Mesenchymal stem cell (in vitro differentiated cells and primary cell): ENCODE measurements around the gene CYP27B1.

Source experiments
- DNase-seq: peaks from one replicate; pipeline ENCODE4 v3.0.0-alpha.2; 2013
- H2AFZ ChIP-seq: one replicate; pipeline ENCODE4 v1.6.1; 2013; ENCODE audit warnings: low read depth, mild to moderate bottlenecking, control low read depth, inconsistent platforms, low read length, moderate library complexity
- H2AK5ac ChIP-seq: 2 replicates; pipeline ENCODE4 v1.6.1; 2013; ENCODE audit warnings: low read length, moderate library complexity, mild to moderate bottlenecking, inconsistent platforms; ENCODE audit not compliant: severe bottlenecking
- H2BK120ac ChIP-seq: one replicate; pipeline ENCODE4 v1.6.1; 2013; ENCODE audit warnings: low read depth, mild to moderate bottlenecking, inconsistent platforms, low read length, moderate library complexity
- H2BK12ac ChIP-seq, 2 experiments: one replicate each; pipeline ENCODE4 v1.6.1; 2013; ENCODE audit warnings: inconsistent platforms in 2 of 2, low read length in 2 of 2, mild to moderate bottlenecking in 2 of 2, moderate library complexity in 2 of 2, control low read depth in 1 of 2
- H2BK15ac ChIP-seq: one replicate; pipeline ENCODE4 v1.6.1; 2013; ENCODE audit warnings: mild to moderate bottlenecking, low read depth, inconsistent platforms; ENCODE audit not compliant: poor library complexity, severe bottlenecking
- H2BK5ac ChIP-seq: 2 replicates; pipeline ENCODE4 v1.6.1; 2013; ENCODE audit warnings: low read depth, mild to moderate bottlenecking, low read length, control low read depth, inconsistent platforms; ENCODE audit not compliant: poor library complexity, severe bottlenecking
- H3K14ac ChIP-seq, 2 experiments: one replicate each; pipeline ENCODE4 v1.6.1; 2013; ENCODE audit warnings: inconsistent platforms in 2 of 2, low read length in 2 of 2, control low read depth in 1 of 2, mild to moderate bottlenecking in 1 of 2, moderate library complexity in 1 of 2
- H3K18ac ChIP-seq, 2 experiments: one replicate each; pipeline ENCODE4 v1.6.1; 2013; ENCODE audit warnings: inconsistent platforms in 2 of 2, low read length in 2 of 2, control low read depth in 1 of 2, low read depth in 1 of 2, mild to moderate bottlenecking in 1 of 2
- H3K23ac ChIP-seq, 2 experiments: one replicate each; pipeline ENCODE4 v1.6.1; 2013; ENCODE audit warnings: inconsistent platforms in 2 of 2, low read length in 2 of 2, mild to moderate bottlenecking in 2 of 2, moderate library complexity in 2 of 2, control low read depth in 1 of 2
- H3K27ac ChIP-seq: 2 replicates; pipeline ENCODE4 v1.5.1; 2013; ENCODE audit warnings: mild to moderate bottlenecking, moderate library complexity, low read length, control low read depth, inconsistent platforms; ENCODE audit not compliant: poor library complexity, severe bottlenecking
- H3K27me3 ChIP-seq, 2 experiments: 2 replicates each; pipeline versions ENCODE4 v1.6.1 to v1.7.0; 2013; ENCODE audit warnings: low read length in 2 of 2, mild to moderate bottlenecking in 2 of 2, moderate library complexity in 2 of 2, control low read depth in 1 of 2, inconsistent platforms in 1 of 2; ENCODE audit not compliant: control insufficient read depth in 1 of 2, insufficient read depth in 1 of 2
- H3K36me3 ChIP-seq, 2 experiments: 2 replicates each; pipeline versions ENCODE4 v1.6.1 to v1.7.0; 2013; ENCODE audit warnings: low read length in 2 of 2, control low read depth in 1 of 2, inconsistent platforms in 1 of 2, low read depth in 1 of 2, mild to moderate bottlenecking in 1 of 2; ENCODE audit not compliant: insufficient read depth in 2 of 2, control insufficient read depth in 1 of 2
- H3K4ac ChIP-seq, 2 experiments: one replicate each; pipeline ENCODE4 v1.6.1; 2013; ENCODE audit warnings: inconsistent platforms in 2 of 2, low read length in 2 of 2, mild to moderate bottlenecking in 2 of 2, moderate library complexity in 2 of 2, control low read depth in 1 of 2, low read depth in 1 of 2
- H3K4me1 ChIP-seq: 2 replicates; pipeline ENCODE4 v1.6.1; 2013; ENCODE audit warnings: low read depth, low read length, control low read depth; ENCODE audit not compliant: control insufficient read depth, insufficient read depth
- H3K4me2 ChIP-seq: 2 replicates; pipeline ENCODE4 v1.6.1; 2013; ENCODE audit warnings: low read length, mild to moderate bottlenecking, inconsistent platforms; ENCODE audit not compliant: poor library complexity, severe bottlenecking
- H3K4me3 ChIP-seq, 2 experiments: 2 replicates each; pipeline versions ENCODE4 v1.5.1 to v1.7.0; 2013; ENCODE audit warnings: low read length in 2 of 2, mild to moderate bottlenecking in 2 of 2, control low read depth in 1 of 2, low read depth in 1 of 2; ENCODE audit not compliant: insufficient read depth in 1 of 2
- H3K79me1 ChIP-seq: replicated peaks from 2 replicates; pipeline ENCODE4 v1.6.1; 2013; ENCODE audit warnings: mild to moderate bottlenecking, control low read depth, low read length, inconsistent platforms; ENCODE audit not compliant: poor library complexity, severe bottlenecking
- H3K9ac ChIP-seq: 2 replicates; pipeline ENCODE4 v1.7.0; 2013; ENCODE audit warnings: mild to moderate bottlenecking, low read length, moderate library complexity
- H3K9me3 ChIP-seq: 2 replicates; pipeline ENCODE4 v1.7.0; 2013; ENCODE audit warnings: mild to moderate bottlenecking, low read length; ENCODE audit not compliant: control insufficient read depth
- H4K8ac ChIP-seq: one replicate; pipeline ENCODE4 v1.6.1; 2013; ENCODE audit warnings: inconsistent platforms, mild to moderate bottlenecking, low read length, moderate library complexity
- H4K91ac ChIP-seq: one replicate; pipeline ENCODE4 v1.6.1; 2013; ENCODE audit warnings: mild to moderate bottlenecking, low read length, inconsistent platforms
- WGBS: methylation state at CpG from one replicate; pipeline ENCODE4 v1.1.7; 2013; ENCODE audit warnings: mixed read lengths; 5-methylcytosine and 5-hydroxymethylcytosine counted together

Gene CYP27B1

GRCh38 chr12:57781244-57781643 lies 14.4 kb upstream of the CYP27B1 start:
- Histone ChIP-seq H3K36me3 (peaks cover 10 to 45% of the 10 kb centered on the region in 2 experiments), H3K14ac (no peak overlapping the region), H3K9me3 (no peaks in the 10 kb centered on the region), H2BK15ac (no peak overlapping the region), H3K79me1 (peaks cover 20% of the 10 kb centered on the region), H3K4me3 (no peak overlapping the region), H3K27ac (no peak overlapping the region), H3K18ac (no peak overlapping the region), H3K9ac (no peak overlapping the region), H3K23ac (no peak overlapping the region), H2BK5ac (no peak overlapping the region), H2AK5ac (no peak overlapping the region), H2BK120ac (no peak overlapping the region), H2AFZ (no peak overlapping the region), H4K91ac (no peak overlapping the region), H3K4ac (no peak overlapping the region), H4K8ac (no peak overlapping the region), H2BK12ac (no peak overlapping the region), H3K27me3 (no peaks in the 10 kb centered on the region), H3K4me1 (no peaks in the 10 kb centered on the region), H3K4me2 (no peak overlapping the region)
- WGBS = 98% methylated on average over 3 of the region's 3 CpGs
- no peak for DNase-seq

DNA sequence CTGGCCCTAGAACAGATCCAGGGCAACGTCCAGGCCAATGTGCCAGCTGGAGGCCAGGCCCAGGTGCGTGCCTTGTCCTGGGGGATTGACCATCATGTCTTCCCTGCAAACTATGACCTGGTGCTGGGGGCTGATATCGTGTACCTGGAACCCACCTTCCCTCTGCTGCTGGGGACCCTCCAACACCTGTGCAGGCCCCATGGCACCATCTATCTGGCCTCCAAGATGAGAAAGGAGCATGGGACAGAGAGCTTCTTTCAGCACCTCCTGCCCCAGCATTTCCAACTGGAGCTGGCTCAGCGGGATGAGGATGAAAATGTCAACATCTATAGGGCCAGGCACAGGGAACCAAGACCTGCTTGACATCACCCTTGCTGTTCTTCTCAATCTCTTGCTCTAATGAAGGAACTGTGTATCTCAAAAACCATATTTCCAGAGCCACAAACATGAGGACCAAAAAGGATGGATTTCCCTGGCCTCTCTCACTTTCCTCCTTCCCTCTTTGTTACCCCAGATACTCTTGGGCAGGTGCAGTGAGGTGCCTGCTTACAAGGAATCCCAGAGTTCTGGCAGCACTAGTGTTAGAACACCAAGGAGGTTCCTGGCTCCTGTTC lies 13.5 kb upstream of the CYP27B1 start:
- Histone ChIP-seq H3K36me3 (peaks cover 9 to 45% of the 10 kb centered on the region in 2 experiments), H2BK120ac (no peak overlapping the region), H3K79me1 (peaks cover 14% of the 10 kb centered on the region), H3K9me3 (no peaks in the 10 kb centered on the region), H2AFZ (no peak overlapping the region), H4K8ac (no peak overlapping the region), H3K4me3 (no peak overlapping the region), H2BK12ac (no peak overlapping the region), H2BK15ac (no peak overlapping the region), H3K9ac (no peak overlapping the region), H3K14ac (no peak overlapping the region), H3K4me2 (no peak overlapping the region), H3K27ac (no peak overlapping the region), H3K27me3 (no peaks in the 10 kb centered on the region), H3K18ac (no peak overlapping the region), H3K23ac (no peak overlapping the region), H3K4ac (no peak overlapping the region), H2BK5ac (no peak overlapping the region), H4K91ac (no peak overlapping the region), H3K4me1 (no peaks in the 10 kb centered on the region), H2AK5ac (no peak overlapping the region)
- 94% methylated on average over 4 of the region's 4 CpGs for WGBS
- DNase-seq = no peak

- Histone ChIP-seq H2AK5ac (no peak overlapping the region), H3K23ac (no peak overlapping the region), H3K4ac (no peak overlapping the region), H3K4me1 (no peaks in the 10 kb centered on the region), H2BK120ac (no peak overlapping the region), H4K91ac (no peak overlapping the region), H3K4me3 (no peak overlapping the region), H3K9ac (no peak overlapping the region), H3K27me3 (no peaks in the 10 kb centered on the region), H3K27ac (no peak overlapping the region), H3K4me2 (no peak overlapping the region), H4K8ac (no peak overlapping the region), H2BK15ac (no peak overlapping the region), H2BK5ac (no peak overlapping the region), H3K18ac (no peak overlapping the region), H2BK12ac (no peak overlapping the region), H3K36me3 (peaks cover 10 to 46% of the 10 kb centered on the region in 2 experiments), H3K14ac (no peak overlapping the region), H3K79me1 (peaks cover 11% of the 10 kb centered on the region), H2AFZ (no peak overlapping the region), H3K9me3 (no peaks in the 10 kb centered on the region)
- DNase-seq = no peak
- 82% methylated on average over 1 of the region's 1 CpG for WGBS
Observed at GRCh38 chr12:57779736-57780135, 12.9 kb upstream of the CYP27B1 start.

GRCh38 chr12:57777911-57778310 lies 11.0 kb upstream of the CYP27B1 start:
- no peak overlapping the region for H3K23ac ChIP-seq
- H2AFZ ChIP-seq = no peak overlapping the region
- WGBS = 100% methylated on average over 5 of the region's 7 CpGs
- H4K8ac ChIP-seq = no peak overlapping the region
- H3K14ac ChIP-seq = no peak overlapping the region
- H3K18ac ChIP-seq = no peak overlapping the region
- H3K4me3 ChIP-seq = no peak overlapping the region
- no peak overlapping the region for H4K91ac ChIP-seq
- no peak overlapping the region for H3K27ac ChIP-seq
- no peak overlapping the region for H3K4ac ChIP-seq
- peaks cover 4% of the 10 kb centered on the region for H3K4me1 ChIP-seq
- H3K9me3 ChIP-seq = no peaks in the 10 kb centered on the region
- no peak overlapping the region for H2AK5ac ChIP-seq
- H2BK15ac ChIP-seq = no peak overlapping the region
- no peak overlapping the region for H2BK5ac ChIP-seq
- H3K36me3 ChIP-seq = peaks cover 10 to 44% of the 10 kb centered on the region in 2 experiments
- no peak overlapping the region for H3K4me2 ChIP-seq
- no peak overlapping the region for H2BK120ac ChIP-seq
- H2BK12ac ChIP-seq = no peak overlapping the region
- H3K79me1 ChIP-seq = peaks cover 7% of the 10 kb centered on the region
- H3K27me3 ChIP-seq = no peaks in the 10 kb centered on the region
- no peak for DNase-seq
- no peak overlapping the region for H3K9ac ChIP-seq
